ENCODE results near the gene MACROD2. TPM values are rescaled to one million over a fixed set of nuclear protein-coding genes. Genes with fewer than 3 reads are reported as not detected.

The MACROD2 gene
- polyA plus RNA-seq, 1 donor (not counting 4 experiments of a cell fraction or from before 2014, with no cell fraction given): 0.71 TPM

GRCh38 chr20:14910126-14910525 lies 914.8 kb downstream of the MACROD2 start:
- Histone ChIP-seq H3K27me3 (ENCODE audit: control insufficient read depth, extremely low read depth, insufficient read depth, low read length) (no peaks in the 10 kb centered on the region), H3K4me1 (ENCODE audit: control insufficient read depth, extremely low read depth, insufficient read depth, low read length) (no peaks in the 10 kb centered on the region), H3K9me1 (ENCODE audit: control insufficient read depth, extremely low read depth, insufficient read depth, low read length) (no peaks in the 10 kb centered on the region), H4K20me1 (ENCODE audit: control insufficient read depth, extremely low read depth, insufficient read depth, low read length) (no peaks in the 10 kb centered on the region), H3K36me3 (ENCODE audit: control insufficient read depth in 2 of 2, extremely low read depth in 1 of 2, insufficient read depth in 2 of 2, low read length in 2 of 2) (no peaks in the 10 kb centered on the region), H3K27ac (ENCODE audit: control insufficient read depth, insufficient read depth, low read length) (no peak overlapping the region), H3K79me2 (ENCODE audit: control insufficient read depth, insufficient read depth, low read length) (no peaks in the 10 kb centered on the region), H3K9ac (ENCODE audit: control insufficient read depth, extremely low read depth, insufficient read depth, low read length) (no peak overlapping the region), H3K4me3 (ENCODE audit: control insufficient read depth in 2 of 3, extremely low read depth in 1 of 3, insufficient read depth in 2 of 3, low read depth in 1 of 3, low read length in 3 of 3) (no peak overlapping the region), H3K4me2 (ENCODE audit: control insufficient read depth, extremely low read depth, insufficient read depth, low read depth, low read length) (no peak overlapping the region), H3K9me3 (ENCODE audit: control insufficient read depth, low read depth, low read length) (no peaks in the 10 kb centered on the region), H2AFZ (ENCODE audit: control insufficient read depth, low read length) (no peak overlapping the region)
- FAIRE-seq (no peak), DNase-seq (ENCODE audit: low read depth, low spot score) (no peak)
- TF ChIP-seq, protein P1, sequence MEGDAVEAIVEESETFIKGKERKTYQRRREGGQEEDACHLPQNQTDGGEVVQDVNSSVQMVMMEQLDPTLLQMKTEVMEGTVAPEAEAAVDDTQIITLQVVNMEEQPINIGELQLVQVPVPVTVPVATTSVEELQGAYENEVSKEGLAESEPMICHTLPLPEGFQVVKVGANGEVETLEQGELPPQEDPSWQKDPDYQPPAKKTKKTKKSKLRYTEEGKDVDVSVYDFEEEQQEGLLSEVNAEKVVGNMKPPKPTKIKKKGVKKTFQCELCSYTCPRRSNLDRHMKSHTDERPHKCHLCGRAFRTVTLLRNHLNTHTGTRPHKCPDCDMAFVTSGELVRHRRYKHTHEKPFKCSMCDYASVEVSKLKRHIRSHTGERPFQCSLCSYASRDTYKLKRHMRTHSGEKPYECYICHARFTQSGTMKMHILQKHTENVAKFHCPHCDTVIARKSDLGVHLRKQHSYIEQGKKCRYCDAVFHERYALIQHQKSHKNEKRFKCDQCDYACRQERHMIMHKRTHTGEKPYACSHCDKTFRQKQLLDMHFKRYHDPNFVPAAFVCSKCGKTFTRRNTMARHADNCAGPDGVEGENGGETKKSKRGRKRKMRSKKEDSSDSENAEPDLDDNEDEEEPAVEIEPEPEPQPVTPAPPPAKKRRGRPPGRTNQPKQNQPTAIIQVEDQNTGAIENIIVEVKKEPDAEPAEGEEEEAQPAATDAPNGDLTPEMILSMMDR (optimal IDR thresholded peaks at IDR 0.05 in 1 of 3, IDR thresholded peaks at IDR 0.05 in 1 of 3, conservative IDR thresholded peaks at IDR 0.05 in 1 of 3; ENCODE audit: extremely low read depth in 1 of 3, insufficient read depth in 2 of 3, low read length in 3 of 3): no peak
- no peak for TF ChIP-seq EZH2 (IDR thresholded peaks at IDR 0.05; ENCODE audit: low read length)
- dilution Hi-C loops (cut with MboI; ENCODE audit: extremely low pct_ligation_motif_present, low sequenced_read_pairs): no loop called here

- FAIRE-seq (peak; percentile 36), DNase-seq (ENCODE audit: low read depth, low spot score) (no peak)
- dilution Hi-C loops (cut with MboI; ENCODE audit: extremely low pct_ligation_motif_present, low sequenced_read_pairs): no loop called here
- Histone ChIP-seq H3K79me2 (ENCODE audit: control insufficient read depth, insufficient read depth, low read length) (no peaks in the 10 kb centered on the region), H3K9ac (ENCODE audit: control insufficient read depth, extremely low read depth, insufficient read depth, low read length) (no peak overlapping the region), H4K20me1 (ENCODE audit: control insufficient read depth, extremely low read depth, insufficient read depth, low read length) (no peaks in the 10 kb centered on the region), H3K9me1 (ENCODE audit: control insufficient read depth, extremely low read depth, insufficient read depth, low read length) (no peaks in the 10 kb centered on the region), H3K4me3 (ENCODE audit: control insufficient read depth in 2 of 3, extremely low read depth in 1 of 3, insufficient read depth in 2 of 3, low read depth in 1 of 3, low read length in 3 of 3) (no peak overlapping the region), H3K4me1 (ENCODE audit: control insufficient read depth, extremely low read depth, insufficient read depth, low read length) (no peaks in the 10 kb centered on the region), H3K9me3 (ENCODE audit: control insufficient read depth, low read depth, low read length) (no peaks in the 10 kb centered on the region), H3K27me3 (ENCODE audit: control insufficient read depth, extremely low read depth, insufficient read depth, low read length) (no peaks in the 10 kb centered on the region), H3K4me2 (ENCODE audit: control insufficient read depth, extremely low read depth, insufficient read depth, low read depth, low read length) (no peak overlapping the region), H3K27ac (ENCODE audit: control insufficient read depth, insufficient read depth, low read length) (no peak overlapping the region), H3K36me3 (ENCODE audit: control insufficient read depth in 2 of 2, extremely low read depth in 1 of 2, insufficient read depth in 2 of 2, low read length in 2 of 2) (no peaks in the 10 kb centered on the region), H2AFZ (ENCODE audit: control insufficient read depth, low read length) (no peak overlapping the region)
- TF ChIP-seq, protein P1 (optimal IDR thresholded peaks at IDR 0.05 in 1 of 3, IDR thresholded peaks at IDR 0.05 in 1 of 3, conservative IDR thresholded peaks at IDR 0.05 in 1 of 3; ENCODE audit: extremely low read depth in 1 of 3, insufficient read depth in 2 of 3, low read length in 3 of 3): no peak
- no peak for TF ChIP-seq EZH2 (IDR thresholded peaks at IDR 0.05; ENCODE audit: low read length)
Observed at GRCh38 chr20:14913896-14914620, 918.7 kb downstream of the MACROD2 start.
